Sigmoid colon (tissue), 3 donors: ENCODE results near the gene BNC1.

Experiments
- POLR2A ChIP-seq, 2 donors: fragments of 450-650 bp; IDR thresholded peaks; one replicate each; pipeline ENCODE4 v1.6.1; 2016; ENCODE audit warnings: antibody characterized with exemption in 2 of 2, mild to moderate bottlenecking in 2 of 2, moderate library complexity in 2 of 2
- TF ChIP-seq, protein P1 (sequence below), 4 experiments: fragments of 450-650 bp in 3 of 4; fragments of 200-600 bp in 1 of 4; IDR thresholded peaks; one replicate each; pipeline ENCODE4 v1.5.1; 2016 to 2019; ENCODE audit warnings: antibody characterized with exemption in 4 of 4, mild to moderate bottlenecking in 3 of 4, moderate library complexity in 2 of 4

DNA sequence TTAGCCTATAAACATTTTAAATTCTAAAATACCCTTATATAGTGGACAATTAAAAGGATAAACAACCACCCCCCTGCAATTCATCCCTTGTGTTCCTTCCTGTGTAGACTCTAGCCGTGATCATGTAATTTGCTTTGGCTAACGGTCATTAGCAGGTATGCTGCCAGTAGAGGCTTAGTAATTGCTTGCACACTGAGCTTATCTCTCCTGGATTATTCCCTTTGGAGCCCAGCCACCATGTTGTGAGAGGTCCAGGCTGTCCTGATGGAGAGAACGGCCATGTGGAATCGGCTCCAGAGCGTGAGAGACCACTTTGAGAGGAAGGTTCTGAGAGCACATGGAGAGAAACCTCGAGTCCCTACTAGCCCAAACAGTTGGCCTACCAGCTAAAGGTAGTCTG is 11.0 kb upstream of the BNC1 start:
- TF ChIP-seq, protein P1, sequence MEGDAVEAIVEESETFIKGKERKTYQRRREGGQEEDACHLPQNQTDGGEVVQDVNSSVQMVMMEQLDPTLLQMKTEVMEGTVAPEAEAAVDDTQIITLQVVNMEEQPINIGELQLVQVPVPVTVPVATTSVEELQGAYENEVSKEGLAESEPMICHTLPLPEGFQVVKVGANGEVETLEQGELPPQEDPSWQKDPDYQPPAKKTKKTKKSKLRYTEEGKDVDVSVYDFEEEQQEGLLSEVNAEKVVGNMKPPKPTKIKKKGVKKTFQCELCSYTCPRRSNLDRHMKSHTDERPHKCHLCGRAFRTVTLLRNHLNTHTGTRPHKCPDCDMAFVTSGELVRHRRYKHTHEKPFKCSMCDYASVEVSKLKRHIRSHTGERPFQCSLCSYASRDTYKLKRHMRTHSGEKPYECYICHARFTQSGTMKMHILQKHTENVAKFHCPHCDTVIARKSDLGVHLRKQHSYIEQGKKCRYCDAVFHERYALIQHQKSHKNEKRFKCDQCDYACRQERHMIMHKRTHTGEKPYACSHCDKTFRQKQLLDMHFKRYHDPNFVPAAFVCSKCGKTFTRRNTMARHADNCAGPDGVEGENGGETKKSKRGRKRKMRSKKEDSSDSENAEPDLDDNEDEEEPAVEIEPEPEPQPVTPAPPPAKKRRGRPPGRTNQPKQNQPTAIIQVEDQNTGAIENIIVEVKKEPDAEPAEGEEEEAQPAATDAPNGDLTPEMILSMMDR (IDR thresholded peaks at IDR 0.05), result no peak
- no peak for TF ChIP-seq POLR2A (IDR thresholded peaks at IDR 0.05)
